GM18517 (cell line): ENCODE measurements around the gene DEFB112.

Experiments
- ATAC-seq: cut with Tn5 transposase; IDR thresholded peaks from one replicate; pipeline ENCODE4 v1.9.1; 2021; ENCODE audit warnings: mild to moderate bottlenecking, moderate library complexity; ENCODE audit not compliant: unreplicated experiment

The DEFB112 gene

GRCh38 chr6:50049829-50050228 lies at the start of gene DEFB112:
Gene DEFB112 (minus strand): TSS chr6:50049929. CDS start chr6:50049869, 60 bp downstream.
- no peak for ATAC-seq

GRCh38 chr6:50098641-50098993 lies 48.9 kb upstream of the DEFB112 start:
- no peak for ATAC-seq

- ATAC-seq, result no peak
These were observed 48.4 kb upstream of the DEFB112 start for GRCh38 chr6:50097966-50098640.

- ATAC-seq, result no peak
These were observed 46.6 kb upstream of the DEFB112 start for GRCh38 chr6:50096296-50096695.

GRCh38 chr6:50093938-50094272 lies 44.2 kb upstream of the DEFB112 start:
- no peak for ATAC-seq

- ATAC-seq, result no peak
These were observed 43.6 kb upstream of the DEFB112 start for GRCh38 chr6:50093116-50093937.

GRCh38 chr6:50091641-50092040 lies 41.9 kb upstream of the DEFB112 start:
- no peak for ATAC-seq

GRCh38 chr6:50089911-50090310 lies 40.2 kb upstream of the DEFB112 start:
- ATAC-seq, result no peak

- ATAC-seq, result no peak
These were observed 37.7 kb upstream of the DEFB112 start for GRCh38 chr6:50087231-50087954.

- no peak for ATAC-seq
These were observed 27.7 kb upstream of the DEFB112 start for GRCh38 chr6:50077385-50077784.

- ATAC-seq, result no peak
These were observed 26.7 kb upstream of the DEFB112 start for GRCh38 chr6:50076431-50076830.

GRCh38 chr6:50071921-50072320 lies 22.2 kb upstream of the DEFB112 start:
- ATAC-seq, result no peak

- ATAC-seq, result no peak
These were observed 20.4 kb upstream of the DEFB112 start for GRCh38 chr6:50070101-50070500.

GRCh38 chr6:50062051-50062450 lies 12.3 kb upstream of the DEFB112 start:
- no peak for ATAC-seq

GRCh38 chr6:50056242-50056641 lies 6.5 kb upstream of the DEFB112 start:
- ATAC-seq, result no peak

- ATAC-seq, result no peak
These were observed 2.7 kb downstream of the DEFB112 start for GRCh38 chr6:50047026-50047425.

- ATAC-seq, result peak; percentile 72
These were observed 18.8 kb downstream of the DEFB112 start for GRCh38 chr6:50030777-50031562.

- no peak for ATAC-seq
These were observed 19.4 kb downstream of the DEFB112 start for GRCh38 chr6:50030350-50030749.

GRCh38 chr6:50025258-50025657 lies 24.5 kb downstream of the DEFB112 start:
- no peak for ATAC-seq

- no peak for ATAC-seq
These were observed 27.8 kb downstream of the DEFB112 start, which contains the start of gene DEFB110 for GRCh38 chr6:50021894-50022293. Gene DEFB110 (minus strand): TSS chr6:50021994. CDS start chr6:50021935, 59 bp downstream.

- ATAC-seq, result no peak
These were observed 41.9 kb downstream of the DEFB112 start for GRCh38 chr6:50007819-50008218.
